GM19239 (cell line): ENCODE results near the gene APOD.
"Not testable (repeated sequence)": the region's sequence is repeated elsewhere in the genome, so short reads cannot be mapped to it uniquely, and the experiment has no call there.

ENCODE experiments used
- DNase-seq: peaks from one replicate; pipeline ENCODE4 v3.0.0; 2011; ENCODE audit warnings: low spot score; ENCODE audit not compliant: insufficient read length
- FAIRE-seq: peaks from 2 replicates; lab custom pipeline; 2011; peaks lifted over from hg19 to GRCh38; lab: Jason Lieb, UNC

The APOD gene

DNA sequence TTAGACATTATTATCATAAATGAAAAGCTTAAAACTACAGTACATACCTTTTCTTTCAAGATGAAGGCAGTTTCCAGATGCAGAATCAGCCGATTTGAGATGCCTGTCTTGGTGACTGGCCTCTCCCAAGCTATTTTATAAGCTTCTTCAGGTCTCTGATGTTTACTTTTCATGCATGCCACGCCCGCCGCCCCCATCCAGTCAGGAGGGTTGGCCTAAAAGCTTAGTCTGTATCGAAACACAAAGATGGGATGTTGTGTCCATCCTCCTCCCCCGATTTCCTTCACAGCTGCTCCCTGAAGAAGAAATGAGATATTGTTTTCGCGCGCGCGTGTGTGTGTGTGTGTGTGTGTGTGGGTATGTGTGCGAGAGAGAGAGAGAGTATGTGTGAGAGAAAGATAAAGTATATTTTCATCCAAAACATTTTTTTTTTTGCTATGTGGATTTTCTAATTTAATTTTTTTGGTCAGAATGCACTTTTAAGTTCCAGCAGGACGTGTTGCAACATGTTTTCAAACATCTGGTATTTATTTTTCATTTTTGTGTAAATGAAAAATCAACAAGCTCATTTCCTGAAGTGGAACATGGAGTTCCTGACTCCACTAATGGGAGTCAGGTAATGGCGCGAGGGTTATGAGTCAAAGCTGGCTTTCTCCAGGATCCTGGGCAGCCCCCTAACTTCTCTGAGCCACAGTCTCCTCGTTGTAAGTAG is at the start of gene APOD:
Gene APOD (minus strand): TSS at position 110 of the 712 bp plus-strand sequence. CDS start 4,479 bp downstream, outside the sequence.
- FAIRE-seq, result no peak
- no peak for DNase-seq

DNA sequence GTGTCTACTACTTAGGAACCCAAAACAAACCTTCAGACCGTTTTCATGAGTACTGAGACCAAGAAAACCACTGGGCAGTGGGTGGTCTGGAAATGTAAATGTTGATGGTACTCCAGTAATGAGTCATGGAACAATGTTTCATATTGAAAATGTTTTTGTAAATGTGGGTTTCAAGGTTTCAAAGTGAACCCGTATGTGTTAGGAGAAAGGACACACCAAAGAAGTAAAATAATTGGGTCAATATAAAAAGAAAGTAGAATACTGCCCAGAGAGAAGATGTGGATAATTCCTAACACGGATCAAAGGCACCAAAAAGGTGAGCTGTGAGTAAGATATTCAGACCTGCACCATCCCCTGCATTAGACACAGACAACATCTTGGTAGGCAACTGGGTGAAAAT is 49.6 kb upstream of the APOD start:
- FAIRE-seq, DNase-seq: not testable (repeated sequence)

DNA sequence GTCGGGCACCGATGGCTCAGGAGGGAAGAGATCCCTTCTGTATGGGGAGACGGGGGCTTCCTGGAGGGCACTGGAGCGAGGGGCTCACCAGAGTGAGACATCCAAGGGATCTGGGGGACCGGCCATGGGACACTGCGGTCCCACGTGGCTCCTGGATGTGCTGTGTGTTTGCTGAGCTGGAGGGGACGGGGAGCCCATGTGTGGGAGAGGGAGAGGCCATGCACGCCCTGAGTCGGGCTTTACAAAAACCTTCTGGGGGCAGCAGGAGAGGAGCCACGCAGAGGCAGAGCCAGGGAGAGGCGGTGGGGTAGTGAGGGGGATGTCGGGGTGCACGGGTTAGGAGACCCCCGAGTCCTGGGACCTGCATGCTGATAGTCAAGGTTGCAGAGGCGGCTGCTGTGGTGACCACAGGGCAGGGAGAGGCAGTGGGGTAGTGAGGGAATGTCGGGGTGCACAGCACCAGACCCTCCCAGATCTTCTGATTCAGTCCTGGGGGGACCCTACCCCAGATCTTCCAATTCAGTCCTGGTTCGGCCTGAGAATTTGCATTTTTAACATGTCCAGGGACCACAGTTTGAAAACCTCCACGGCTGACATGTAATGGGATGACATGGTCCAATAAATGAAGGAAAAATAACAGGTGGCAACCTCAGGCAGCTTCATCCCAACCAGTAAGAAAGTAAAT is 48.9 kb upstream of the APOD start:
- not testable (repeated sequence) for FAIRE-seq, DNase-seq

DNA sequence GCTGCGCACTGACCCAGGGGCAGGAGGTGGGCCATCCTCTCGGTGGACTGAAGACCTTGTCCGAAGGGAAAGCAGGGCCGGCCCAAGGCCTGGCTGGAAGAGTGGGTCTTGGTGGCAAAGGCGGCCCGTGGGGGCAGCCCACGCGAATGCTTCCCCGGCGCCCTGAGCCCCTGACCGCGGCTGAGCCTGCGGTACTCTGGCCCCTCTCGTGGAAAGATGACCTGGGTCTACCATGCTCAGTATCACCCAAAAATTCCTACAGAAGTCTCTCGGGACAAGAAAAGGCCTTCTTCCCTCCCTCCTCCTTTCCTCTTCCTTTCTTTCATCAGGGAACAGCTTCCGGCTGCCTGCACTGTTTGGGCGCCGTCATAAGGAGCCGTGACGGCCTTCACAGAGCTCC is 48.3 kb upstream of the APOD start:
- DNase-seq, FAIRE-seq: not testable (repeated sequence)

DNA sequence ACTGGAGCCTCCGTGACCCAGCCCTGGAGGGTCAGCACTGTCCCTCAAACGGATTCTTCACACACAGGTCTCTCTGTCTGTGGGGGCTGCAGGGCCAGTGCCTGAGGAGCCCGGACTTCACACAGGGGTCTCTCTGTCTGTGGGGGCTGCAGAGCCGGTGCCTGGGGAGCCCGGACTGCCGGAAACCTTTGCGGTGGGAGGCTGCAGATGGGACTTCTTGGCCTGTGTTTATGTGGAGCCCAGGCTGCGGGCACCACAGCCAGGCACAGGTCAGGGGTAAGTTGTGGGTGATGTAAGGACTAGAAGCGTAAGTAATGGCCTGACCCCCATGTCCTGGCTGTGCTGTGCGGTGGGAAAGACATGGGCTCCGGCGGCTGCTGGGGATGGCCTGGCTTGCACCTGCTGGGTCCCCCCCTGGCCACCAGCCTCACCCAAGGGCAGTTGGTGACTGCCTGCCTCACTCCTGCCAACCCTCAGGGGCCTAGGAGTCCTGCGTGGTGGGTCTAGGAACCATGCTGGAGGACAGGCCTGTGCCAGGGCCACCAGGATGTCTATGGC is 47.3 kb upstream of the APOD start:
- FAIRE-seq, DNase-seq: not testable (repeated sequence)

DNA sequence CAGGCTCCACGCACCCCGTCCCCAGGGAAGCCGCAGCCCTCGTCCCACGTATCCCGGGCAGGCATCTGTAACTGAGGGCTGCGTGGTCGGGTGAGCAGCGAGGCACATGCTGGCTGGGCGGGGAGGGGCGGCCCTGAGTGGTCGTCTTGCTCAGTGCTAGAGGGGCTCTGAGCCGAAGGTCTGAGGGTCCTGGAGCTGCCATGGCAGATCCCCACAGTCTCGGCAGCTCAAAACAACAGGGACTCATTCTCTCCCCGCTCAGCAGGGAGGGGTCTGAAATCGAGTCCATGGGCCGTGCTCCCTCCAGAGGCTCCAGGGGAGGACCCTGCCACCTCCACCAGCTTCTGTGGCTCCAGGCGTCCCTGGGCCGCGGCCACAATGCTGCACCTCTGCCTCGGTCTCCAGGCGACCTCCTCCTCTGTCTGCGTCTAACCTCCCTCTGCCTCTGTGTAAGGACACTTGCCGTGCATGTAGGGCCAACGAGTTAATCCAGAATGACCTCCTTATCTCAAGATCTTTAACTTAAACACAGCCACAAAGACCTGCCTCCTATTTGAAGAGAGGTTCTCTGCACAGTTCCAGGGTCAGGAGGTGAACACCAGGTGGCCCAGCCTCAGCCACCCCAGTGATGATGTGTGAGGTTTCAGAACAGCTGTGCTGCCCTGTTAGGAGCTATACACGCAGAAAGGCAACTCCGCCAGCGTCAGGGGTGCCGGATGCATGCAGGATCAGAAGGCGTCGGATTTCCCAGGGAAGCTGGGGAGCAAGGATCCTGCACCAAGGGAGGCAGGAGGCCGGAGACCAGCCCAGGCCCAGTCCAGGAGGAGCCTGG is 46.6 kb upstream of the APOD start:
- not testable (repeated sequence) for DNase-seq
- FAIRE-seq, result peak; percentile 91

DNA sequence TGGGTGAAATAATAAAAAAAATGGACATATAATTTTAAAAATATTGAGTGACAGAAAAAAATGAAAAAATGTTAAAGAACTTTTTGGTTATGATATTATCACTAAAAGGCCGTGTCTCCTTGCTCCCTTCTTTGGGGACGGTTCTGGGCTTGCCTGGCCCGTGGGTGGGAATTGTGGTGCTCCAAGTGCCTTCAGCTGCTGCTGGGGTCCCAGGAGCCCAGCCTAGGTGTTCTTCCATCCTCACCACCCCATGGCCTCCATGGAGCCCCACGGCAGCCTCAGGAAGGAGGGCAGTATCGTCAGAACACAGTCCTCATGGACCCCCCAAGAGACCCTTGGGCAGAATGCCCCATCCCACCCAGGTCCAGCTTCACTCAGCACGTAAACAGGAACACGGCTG is 45.9 kb upstream of the APOD start:
- not testable (repeated sequence) for DNase-seq, FAIRE-seq

DNA sequence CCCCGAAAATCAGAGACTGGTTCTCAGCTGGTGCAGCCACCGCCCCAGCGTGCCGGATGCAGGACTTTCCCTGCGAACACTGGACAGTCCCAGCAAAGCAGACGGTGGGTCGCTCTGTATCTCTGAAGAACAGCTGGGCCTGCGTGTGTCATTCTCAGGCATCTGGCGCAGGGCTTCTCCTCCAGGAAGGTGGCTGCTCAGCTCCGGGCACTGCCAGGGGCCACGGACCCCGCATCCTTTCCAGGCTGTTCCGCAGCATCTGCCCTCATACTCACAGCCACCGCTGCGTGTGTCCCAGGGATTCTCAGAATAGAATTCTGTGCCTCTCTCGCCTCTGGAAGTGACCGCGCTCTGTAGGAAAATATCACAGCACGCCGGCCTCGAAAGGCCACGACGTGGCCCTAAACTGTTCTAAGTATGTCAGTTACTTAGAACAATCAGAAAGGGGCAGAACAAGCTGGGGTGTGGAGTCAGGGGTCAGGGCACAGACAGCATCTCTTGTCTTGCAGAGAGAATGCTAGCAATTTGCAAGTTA is 44.7 kb upstream of the APOD start:
- not testable (repeated sequence) for FAIRE-seq, DNase-seq

DNA sequence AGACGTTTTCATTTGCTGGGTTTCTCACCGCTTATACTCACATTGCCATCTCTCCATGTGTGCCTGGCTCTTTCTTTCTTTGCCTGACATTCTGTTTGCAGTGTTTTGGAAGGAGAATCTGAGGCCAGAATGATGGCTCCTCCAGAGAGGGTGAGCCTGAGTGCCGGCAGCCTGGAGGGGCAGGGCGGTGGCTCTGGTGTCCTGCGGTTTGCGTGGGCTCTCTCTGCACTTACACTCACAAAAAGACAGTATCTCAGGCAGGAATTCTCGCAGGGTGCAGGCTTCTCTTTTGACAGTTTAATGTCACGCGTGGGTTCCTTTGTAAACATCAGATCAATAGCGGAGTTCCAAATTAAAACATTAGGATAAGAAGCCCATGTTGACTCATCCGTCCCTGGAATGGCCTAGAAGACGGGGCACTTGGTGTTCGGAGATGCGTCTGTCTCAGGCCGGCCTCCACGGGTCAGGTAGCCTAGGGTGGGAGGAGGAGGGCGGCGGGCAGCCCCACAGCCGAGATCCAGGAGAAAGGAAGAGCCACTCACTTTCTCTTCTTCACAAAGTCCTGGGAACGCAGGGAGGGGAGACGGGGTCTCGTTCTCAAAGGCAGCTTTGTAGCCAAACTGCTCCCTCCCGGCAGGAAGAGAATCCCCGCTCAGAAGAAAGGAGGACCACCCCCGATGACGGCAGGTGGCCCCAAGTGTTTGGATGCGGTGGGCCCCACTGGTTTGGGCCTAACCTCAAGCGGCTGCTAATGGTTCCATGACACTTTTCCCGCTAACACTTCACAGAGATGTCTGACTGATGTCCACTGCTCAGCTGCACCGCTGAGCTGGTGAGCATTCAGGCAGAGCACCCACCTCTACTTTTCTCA is 44.0 kb upstream of the APOD start:
- DNase-seq, FAIRE-seq: not testable (repeated sequence)

DNA sequence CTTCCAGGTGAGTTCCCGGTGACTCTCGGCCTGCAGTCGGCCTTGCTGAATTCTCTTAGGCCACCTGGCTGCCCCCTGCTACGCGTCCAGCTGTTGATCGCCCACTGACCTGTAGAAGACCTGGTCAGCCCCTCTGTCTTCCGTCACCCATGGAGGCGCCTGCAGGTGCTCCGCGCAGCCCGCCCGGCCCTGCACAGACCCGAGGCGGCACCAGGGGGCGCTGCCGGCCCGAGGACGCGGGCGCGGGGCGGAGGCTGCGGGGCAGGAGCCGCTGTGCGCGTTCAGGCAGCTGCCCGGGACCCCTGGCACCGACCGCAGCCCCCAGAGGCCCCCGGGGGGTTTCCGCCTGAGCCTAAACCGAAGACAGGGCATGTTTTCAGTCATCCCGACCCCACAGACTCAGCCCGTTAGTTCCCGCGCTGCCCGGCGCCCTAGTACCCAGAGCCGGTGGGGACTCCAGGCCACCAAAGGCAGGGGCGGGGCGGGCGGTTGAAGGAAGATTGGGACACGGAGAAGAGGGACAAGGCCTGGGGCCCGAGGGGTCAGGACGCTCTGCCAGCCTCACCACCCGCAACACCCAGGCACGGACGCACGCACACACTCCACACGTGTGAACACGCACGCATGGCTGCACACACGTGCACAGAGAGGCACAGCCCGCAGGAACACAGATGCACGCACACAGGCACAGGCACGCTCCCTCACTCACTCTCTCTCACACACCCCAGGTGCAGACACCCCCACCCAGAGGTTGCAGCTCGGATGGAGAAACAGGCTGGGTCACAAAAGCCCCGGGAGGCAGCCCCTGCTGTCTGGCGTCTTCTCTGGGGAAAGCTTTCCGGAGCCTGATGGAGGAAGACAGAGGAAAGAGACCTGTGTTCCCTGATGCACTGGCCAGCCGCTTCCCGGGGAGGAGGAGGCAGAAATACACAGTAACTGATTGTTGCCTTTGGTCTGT is 41.1 kb upstream of the APOD start:
- not testable (repeated sequence) for FAIRE-seq, DNase-seq

DNA sequence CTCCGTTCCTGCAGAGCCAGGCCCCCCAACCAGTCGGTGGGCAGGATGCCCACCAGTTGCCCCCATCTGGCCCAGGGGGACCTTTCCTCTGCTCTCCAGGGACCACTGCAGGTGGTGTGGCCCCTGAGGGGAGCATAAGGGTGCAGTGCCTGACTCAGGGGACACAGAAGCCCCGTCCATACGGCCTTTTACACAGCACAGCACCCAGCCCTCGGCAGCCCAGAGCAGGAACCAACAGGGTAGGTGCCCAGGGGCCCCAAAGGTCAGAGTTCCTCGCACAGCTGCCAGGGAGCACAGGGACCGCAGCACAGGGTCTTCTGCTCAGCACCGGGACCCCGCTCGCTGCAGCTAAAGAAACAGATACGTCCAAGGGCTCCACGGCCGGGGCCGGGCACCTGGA is 40.4 kb upstream of the APOD start:
- FAIRE-seq, DNase-seq: not testable (repeated sequence)

DNA sequence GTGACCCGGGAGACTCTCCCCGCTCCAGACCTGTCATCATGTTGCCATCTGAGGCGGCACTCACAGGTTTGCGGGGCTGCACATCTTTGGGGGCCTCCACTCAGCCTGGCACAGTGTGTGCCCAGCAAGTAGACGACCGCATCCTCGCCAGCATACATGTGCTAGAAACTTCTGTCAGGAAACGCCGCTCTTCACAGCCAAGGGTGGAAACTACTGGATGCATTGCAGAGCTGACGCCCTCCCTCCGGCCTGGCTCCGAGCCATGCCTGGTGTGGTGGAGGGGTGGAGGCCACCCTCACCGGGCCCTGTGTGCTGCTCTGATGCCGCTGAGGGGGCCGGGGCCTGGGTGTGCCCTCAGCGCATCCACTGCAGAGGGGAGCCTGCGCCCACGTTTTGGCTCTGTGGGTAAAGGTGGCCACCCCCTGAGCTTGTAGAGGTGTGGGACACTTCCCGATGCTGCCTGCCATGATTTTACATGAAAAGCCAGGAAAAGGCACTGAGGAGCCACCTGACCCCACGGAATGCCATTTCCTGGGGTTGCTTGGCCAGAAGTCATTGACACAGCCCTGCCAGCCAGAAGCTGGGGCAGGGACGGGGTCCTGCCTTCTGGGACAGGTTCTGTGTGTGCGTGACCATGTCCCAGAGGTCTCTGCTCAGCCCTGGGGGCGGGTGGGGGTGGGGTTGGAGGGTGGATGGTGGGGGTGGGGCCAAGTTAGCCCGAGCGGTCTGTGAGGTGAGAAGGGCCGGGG is 39.7 kb upstream of the APOD start:
- FAIRE-seq, result not testable (repeated sequence)

DNA sequence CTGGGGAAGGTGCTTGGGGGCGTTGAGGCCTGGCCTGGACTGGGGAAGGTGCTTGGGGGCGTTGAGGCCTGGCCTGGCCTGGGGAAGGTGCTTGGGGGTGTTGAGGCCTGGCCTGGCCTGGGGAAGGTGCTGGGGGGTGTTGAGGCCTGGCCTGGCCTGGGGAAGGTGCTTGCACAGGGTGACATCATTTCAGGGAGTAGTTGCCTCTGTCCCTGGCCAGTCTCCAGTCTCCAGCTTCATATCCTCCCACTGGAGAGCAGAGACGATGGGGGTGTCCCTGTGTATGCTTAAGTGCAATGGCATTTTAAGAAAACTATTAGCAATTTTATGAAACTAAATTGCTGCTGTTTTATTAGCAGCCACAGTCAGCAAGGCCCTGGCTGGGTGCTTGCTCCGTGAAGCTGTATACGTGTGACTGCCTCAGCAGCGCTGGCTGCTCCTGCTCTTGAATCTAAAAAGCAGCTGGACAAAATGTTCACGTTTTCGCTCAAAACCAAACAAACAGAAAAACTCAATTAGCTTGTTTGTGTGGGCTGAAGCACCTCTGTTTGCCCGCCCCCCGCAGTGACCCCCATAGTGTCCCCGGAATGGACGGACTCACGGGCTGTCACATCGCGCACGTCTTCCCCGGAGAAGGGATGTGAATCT is 38.9 kb upstream of the APOD start:
- FAIRE-seq, DNase-seq: not testable (repeated sequence)

More for the DNA sequence above, 39.7 kb upstream of the APOD start:
- DNase-seq, result not testable (repeated sequence)

DNA sequence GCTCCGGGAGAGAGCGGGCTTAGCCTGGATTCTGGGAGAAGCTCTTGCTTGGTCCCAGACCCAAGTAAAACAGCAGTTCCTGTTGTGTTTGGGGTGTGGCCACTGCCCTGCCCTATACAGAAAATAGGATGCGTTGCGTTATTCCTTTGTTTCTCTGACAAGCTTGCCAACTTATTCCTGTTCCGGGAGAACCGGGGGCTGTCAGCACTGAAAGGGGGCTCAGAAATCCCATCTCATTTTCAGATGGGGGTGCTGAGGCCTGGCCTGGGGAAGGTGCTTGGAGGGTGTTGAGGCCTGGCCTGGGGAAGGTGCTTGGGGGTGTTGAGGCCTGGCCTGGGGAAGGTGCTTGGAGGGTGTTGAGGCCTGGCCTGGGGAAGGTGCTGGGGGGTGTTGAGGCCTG is 38.3 kb upstream of the APOD start:
- DNase-seq, FAIRE-seq: not testable (repeated sequence)

DNA sequence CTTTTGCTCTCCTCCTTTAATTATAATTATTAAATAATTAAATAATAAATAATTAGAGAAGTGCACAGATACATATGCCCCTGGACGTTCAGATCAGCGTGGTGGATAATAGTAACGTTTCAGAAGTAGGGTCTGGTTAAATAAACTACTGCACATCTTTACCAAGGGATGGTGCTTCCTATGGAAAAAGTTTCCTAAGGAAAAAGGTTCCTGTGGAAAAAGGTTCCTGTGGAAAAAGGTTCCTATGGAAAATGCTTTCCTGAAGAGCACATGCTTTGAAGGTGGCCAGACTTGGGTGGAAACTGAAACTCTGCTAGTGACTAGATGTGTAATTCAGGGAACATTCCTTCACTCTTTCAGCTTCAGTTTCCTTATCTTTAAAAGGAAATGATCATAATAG is 37.4 kb upstream of the APOD start:
- FAIRE-seq, DNase-seq: not testable (repeated sequence)

DNA sequence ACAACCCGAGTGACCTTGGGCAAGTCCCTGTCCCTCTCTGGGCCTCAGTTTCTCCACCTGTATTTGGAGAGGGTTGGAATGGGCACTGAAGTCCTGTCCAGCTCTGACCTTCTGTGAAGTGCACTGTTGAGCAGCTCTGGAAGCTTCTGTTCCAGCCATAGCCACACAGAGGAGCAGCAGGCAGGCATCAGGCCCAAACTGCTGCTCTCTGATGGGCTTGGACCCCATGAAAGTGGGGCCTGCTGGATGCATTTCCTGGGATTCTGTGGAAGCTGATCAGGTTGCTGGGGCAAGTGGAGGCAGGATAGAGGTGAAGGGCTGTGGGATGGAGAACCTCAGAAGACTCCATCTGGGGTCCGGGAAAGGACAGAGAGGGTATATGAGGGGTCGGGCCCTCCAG is 36.7 kb upstream of the APOD start:
- not testable (repeated sequence) for FAIRE-seq, DNase-seq
